OCI-LY3 (cell line): ENCODE results near the gene ASCL4.
A peak's percentile ranks its signal among the peaks of the same experiment; 100 is the strongest.

Experiments used
- H2AFZ ChIP-seq: fragments of 200-600, 300-600 bp; shearing (Covaris generic); 2 replicates; pipeline ENCODE4 v1.6.0; 2014; ENCODE audit warnings: antibody characterized with exemption, low read depth, low read length
- H3K27ac ChIP-seq: fragments of 200-600, 300-600 bp; sonication (generic); 2 replicates; pipeline ENCODE4 v1.5.1; 2014; ENCODE audit warnings: mild to moderate bottlenecking, low read length, moderate library complexity, mixed read lengths
- H3K27me3 ChIP-seq: fragments of 200-600, 300-600 bp; sonication (generic); 2 replicates; pipeline ENCODE4 v1.6.1; 2014; ENCODE audit warnings: low read depth, low read length, mixed read lengths
- H3K36me3 ChIP-seq: fragments of 200-600, 300-600 bp; sonication (generic); replicated peaks from 2 replicates; pipeline ENCODE3; 2014; ENCODE audit warnings: low read depth, low read length, mixed read lengths
- H3K4me1 ChIP-seq: fragments of 300-600, 200-600 bp; sonication (generic); 2 replicates; pipeline ENCODE4 v1.6.1; 2014; ENCODE audit warnings: low read length, mixed read lengths
- H3K4me2 ChIP-seq: fragments of 200-600, 300-600 bp; sonication (generic); 2 replicates; pipeline ENCODE4 v1.6.1; 2014; ENCODE audit warnings: low read length, mixed read lengths
- H3K4me3 ChIP-seq: fragments of 300-600, 200-600 bp; sonication (generic); 2 replicates; pipeline ENCODE4 v1.5.1; 2014; ENCODE audit warnings: antibody characterized with exemption, mild to moderate bottlenecking, low read length, moderate library complexity
- H3K79me2 ChIP-seq: fragments of 300-600, 200-600 bp; shearing (Covaris generic); 2 replicates; pipeline ENCODE4 v1.6.1; 2014; ENCODE audit warnings: mild to moderate bottlenecking, low read length, mixed read lengths
- H3K9ac ChIP-seq: fragments of 300-600, 200-600 bp; shearing (Covaris generic); 2 replicates; pipeline ENCODE4 v1.6.0; 2014; ENCODE audit warnings: mild to moderate bottlenecking, low read length, moderate library complexity
- H3K9me3 ChIP-seq: fragments of 200-600, 300-600 bp; shearing (Covaris generic); 2 replicates; pipeline ENCODE4 v1.6.1; 2014; ENCODE audit warnings: low read length, mixed read lengths; ENCODE audit not compliant: insufficient read depth
- H4K20me1 ChIP-seq: fragments of 200-600, 300-600 bp; sonication (generic); 2 replicates; pipeline ENCODE4 v1.6.1; 2016; ENCODE audit warnings: low read length, mixed read lengths; ENCODE audit not compliant: insufficient read depth
- EZH2phosphoT487 ChIP-seq: fragments of 200-600 bp; shearing (Covaris generic); IDR thresholded peaks from 2 replicates; pipeline ENCODE4 v1.6.1; 2018; ENCODE audit warnings: antibody characterized with exemption, mixed run types, low read depth
- TF ChIP-seq, protein P1 (sequence below): fragments of 200-600, 300-600 bp; sonication (generic); IDR thresholded peaks from 2 replicates; pipeline ENCODE4 v1.5.1; 2014; ENCODE audit warnings: antibody characterized with exemption, low read length, low read depth

Gene ASCL4

DNA sequence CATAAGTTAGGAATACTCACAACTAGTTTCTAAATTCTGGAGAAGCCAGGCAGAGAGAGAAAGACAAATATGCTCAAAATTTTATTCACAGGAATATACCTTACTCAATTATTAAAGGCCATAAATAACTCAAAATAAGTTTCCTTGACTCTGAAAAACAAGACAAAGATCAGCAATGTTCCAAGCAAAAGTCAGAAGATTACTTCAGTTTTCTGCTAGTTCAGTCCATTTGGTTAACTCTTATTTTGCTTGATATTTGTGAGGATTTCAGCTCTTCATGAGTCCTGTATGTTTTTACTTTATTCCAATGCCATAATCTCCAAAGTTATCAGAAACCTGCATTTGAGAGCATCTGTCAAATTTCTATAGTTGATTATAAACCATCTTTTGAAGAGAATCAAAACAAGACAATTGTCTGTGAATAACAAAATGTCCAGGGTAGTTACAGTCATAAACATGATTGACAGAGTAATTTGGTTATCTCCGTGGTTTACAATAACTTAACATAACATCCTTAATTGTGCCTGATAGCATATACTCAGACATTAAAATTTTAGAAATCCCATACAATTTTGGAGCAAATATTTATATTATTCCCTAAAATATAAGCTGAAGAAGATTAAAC lies 17.1 kb downstream of the ASCL4 start:
- Histone ChIP-seq H3K27me3 (peaks cover 4% of the 10 kb centered on the region; the same call in 1 of the 2 replicates), H3K4me3 (no peak overlapping the region), H3K9me3 (peaks cover 3% of the 10 kb centered on the region; the same call in 1 of the 2 replicates), H3K9ac (no peak overlapping the region), H3K27ac (no peak overlapping the region), H3K79me2 (no peaks in the 10 kb centered on the region), H3K36me3 (no peaks in the 10 kb centered on the region), H4K20me1 (no peaks in the 10 kb centered on the region), H3K4me2 (no peak overlapping the region), H3K4me1 (peaks cover 14% of the 10 kb centered on the region), H2AFZ (no peak overlapping the region)
- TF ChIP-seq, protein P1, sequence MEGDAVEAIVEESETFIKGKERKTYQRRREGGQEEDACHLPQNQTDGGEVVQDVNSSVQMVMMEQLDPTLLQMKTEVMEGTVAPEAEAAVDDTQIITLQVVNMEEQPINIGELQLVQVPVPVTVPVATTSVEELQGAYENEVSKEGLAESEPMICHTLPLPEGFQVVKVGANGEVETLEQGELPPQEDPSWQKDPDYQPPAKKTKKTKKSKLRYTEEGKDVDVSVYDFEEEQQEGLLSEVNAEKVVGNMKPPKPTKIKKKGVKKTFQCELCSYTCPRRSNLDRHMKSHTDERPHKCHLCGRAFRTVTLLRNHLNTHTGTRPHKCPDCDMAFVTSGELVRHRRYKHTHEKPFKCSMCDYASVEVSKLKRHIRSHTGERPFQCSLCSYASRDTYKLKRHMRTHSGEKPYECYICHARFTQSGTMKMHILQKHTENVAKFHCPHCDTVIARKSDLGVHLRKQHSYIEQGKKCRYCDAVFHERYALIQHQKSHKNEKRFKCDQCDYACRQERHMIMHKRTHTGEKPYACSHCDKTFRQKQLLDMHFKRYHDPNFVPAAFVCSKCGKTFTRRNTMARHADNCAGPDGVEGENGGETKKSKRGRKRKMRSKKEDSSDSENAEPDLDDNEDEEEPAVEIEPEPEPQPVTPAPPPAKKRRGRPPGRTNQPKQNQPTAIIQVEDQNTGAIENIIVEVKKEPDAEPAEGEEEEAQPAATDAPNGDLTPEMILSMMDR, result no peak
- TF ChIP-seq EZH2phosphoT487, result no peak

DNA sequence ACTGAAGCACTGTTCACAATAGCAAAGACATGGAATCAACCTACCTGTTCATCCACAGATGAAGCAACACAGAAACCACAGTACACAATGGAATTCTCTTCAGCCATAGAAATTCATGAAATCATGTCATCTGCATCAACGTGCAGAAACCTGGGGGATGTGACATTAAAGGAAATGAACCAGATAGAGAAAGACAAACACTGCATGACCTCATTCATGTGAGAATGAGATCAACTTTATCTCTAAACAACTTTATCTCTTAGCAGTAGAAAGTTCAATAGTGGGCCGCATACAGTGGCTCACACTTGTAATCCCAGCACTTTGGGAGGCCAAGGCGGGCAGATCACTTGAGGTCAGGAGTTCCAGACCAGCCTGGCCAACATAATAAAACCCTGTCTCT lies 19.9 kb downstream of the ASCL4 start:
- no peak for TF ChIP-seq EZH2phosphoT487
- TF ChIP-seq, protein P1, result no peak
- Histone ChIP-seq H3K79me2 (no peaks in the 10 kb centered on the region), H3K36me3 (no peaks in the 10 kb centered on the region), H3K4me1 (no peaks in the 10 kb centered on the region), H4K20me1 (no peaks in the 10 kb centered on the region), H3K9me3 (peaks cover 3% of the 10 kb centered on the region; the same call in 1 of the 2 replicates), H3K27ac (no peak overlapping the region), H3K4me3 (no peak overlapping the region), H3K4me2 (no peak overlapping the region), H2AFZ (no peak overlapping the region), H3K27me3 (peaks cover 4% of the 10 kb centered on the region; the same call in 1 of the 2 replicates), H3K9ac (no peak overlapping the region)

DNA sequence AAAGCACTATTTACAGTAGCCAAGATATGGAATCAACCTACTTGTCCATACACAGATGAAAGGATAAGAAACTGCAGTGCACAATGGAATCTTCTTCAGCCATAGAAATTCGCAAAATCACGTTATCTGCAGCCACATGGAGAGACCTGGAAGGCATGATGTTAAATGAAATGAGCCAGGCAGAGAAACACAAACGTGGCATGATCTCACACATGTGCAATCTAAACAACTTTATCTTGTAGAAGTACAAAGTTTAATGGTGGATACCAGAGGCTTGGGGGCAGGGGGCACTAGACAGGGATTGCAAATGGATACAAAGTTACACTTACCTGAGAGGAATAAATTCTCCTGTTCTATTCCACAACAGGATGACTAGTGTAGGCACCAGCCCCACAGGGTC lies 24.1 kb downstream of the ASCL4 start:
- no peak overlapping the region for H3K27ac ChIP-seq
- no peak overlapping the region for H3K9ac ChIP-seq
- no peak overlapping the region for H3K4me3 ChIP-seq
- no peaks in the 10 kb centered on the region for H4K20me1 ChIP-seq
- H3K79me2 ChIP-seq, result no peaks in the 10 kb centered on the region
- H3K9me3 ChIP-seq, result no peaks in the 10 kb centered on the region
- H3K27me3 ChIP-seq, result peaks cover 12% of the 10 kb centered on the region; the same call in 1 of the 2 replicates
- no peak overlapping the region for H3K4me2 ChIP-seq
- peaks cover 13% of the 10 kb centered on the region for H3K4me1 ChIP-seq
- TF ChIP-seq, protein P1, result no peak
- no peak for TF ChIP-seq EZH2phosphoT487
- H2AFZ ChIP-seq, result no peak overlapping the region
- no peaks in the 10 kb centered on the region for H3K36me3 ChIP-seq

DNA sequence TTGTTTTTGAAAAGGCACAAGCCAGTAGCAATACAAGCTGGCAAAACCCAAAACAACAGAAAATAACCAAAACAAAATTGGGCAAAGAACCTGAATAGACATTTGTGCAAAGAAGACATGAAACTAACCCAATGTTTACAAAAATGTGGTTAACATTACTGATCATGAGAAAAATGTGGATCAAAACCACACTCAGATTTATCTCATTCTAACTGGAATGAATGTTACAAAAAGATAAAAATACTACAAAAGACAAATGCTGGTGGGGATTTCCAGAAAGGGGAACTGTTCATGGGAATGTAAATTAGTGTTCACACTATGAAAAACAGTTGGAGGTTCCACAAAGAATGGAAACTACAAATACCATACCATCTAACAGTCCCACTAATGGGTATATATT lies 26.6 kb downstream of the ASCL4 start:
- TF ChIP-seq, protein P1, result no peak
- no peak for TF ChIP-seq EZH2phosphoT487
- Histone ChIP-seq H3K9me3 (no peaks in the 10 kb centered on the region), H3K9ac (no peak overlapping the region), H3K4me1 (peaks cover 13% of the 10 kb centered on the region), H3K36me3 (no peaks in the 10 kb centered on the region), H4K20me1 (no peaks in the 10 kb centered on the region), H3K79me2 (no peaks in the 10 kb centered on the region), H3K27ac (no peak overlapping the region), H3K27me3 (0 out of 2 replicates have a peak, but pooled peaks cover 8% of the 10 kb centered on the region), H2AFZ (no peak overlapping the region), H3K4me2 (peak overlapping the region; percentile 22; the same call in 1 of the 2 replicates), H3K4me3 (no peak overlapping the region)
